Retinal pigment epithelial cell (primary cell): ENCODE measurements around the gene TAL1.

Source experiments
- DNase-seq: peaks from one replicate; pipeline ENCODE4 v3.0.0-alpha.2; 2010; ENCODE audit warnings: low read depth
- H3K4me3 ChIP-seq: 2 replicates; pipeline ENCODE4 v1.5.1; 2011; ENCODE audit warnings: mild to moderate bottlenecking, low read length, control low read depth, moderate library complexity
- CTCF ChIP-seq: conservative IDR thresholded peaks from 2 replicates; pipeline ENCODE4 v1.5.1; 2011; ENCODE audit warnings: low read depth, low read length, control low read depth, inconsistent platforms

The TAL1 gene

GRCh38 chr1:47229031-47229885, 2.8 kb downstream of the TAL1 start:
- no peak overlapping the region for H3K4me3 ChIP-seq
- TF ChIP-seq CTCF: no peak
- no peak for DNase-seq

- no peak overlapping the region for H3K4me3 ChIP-seq
- TF ChIP-seq CTCF: no peak
Observed at GRCh38 chr1:47228644-47229030, 3.4 kb downstream of the TAL1 start.

GRCh38 chr1:47227341-47228232, 4.4 kb downstream of the TAL1 start:
- DNase-seq: no peak
- no peak for TF ChIP-seq CTCF

More at GRCh38 chr1:47228644-47229030, 3.4 kb downstream of the TAL1 start:
- no peak for DNase-seq

DNA sequence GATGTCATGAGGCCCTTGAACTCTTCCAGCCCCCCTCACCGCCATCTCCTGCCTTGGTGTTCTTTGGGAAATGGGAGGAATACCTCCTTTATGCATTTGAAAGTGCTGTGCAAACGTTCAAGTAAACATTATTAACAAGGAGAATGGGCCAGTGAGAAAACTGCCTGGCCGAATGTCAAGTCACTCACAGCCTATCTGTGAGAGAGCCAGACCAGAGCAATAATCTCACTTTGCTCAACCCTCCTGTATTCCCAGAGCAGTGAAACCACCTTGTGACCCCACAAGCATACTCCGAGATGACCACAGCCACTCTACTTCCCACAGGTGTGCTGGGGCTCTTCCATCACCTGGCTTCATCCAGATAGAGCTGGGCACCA, 5.2 kb downstream of the TAL1 start:
- no peak for TF ChIP-seq CTCF
- DNase-seq: no peak
- H3K4me3 ChIP-seq: no peak overlapping the region

More at GRCh38 chr1:47227341-47228232, 4.4 kb downstream of the TAL1 start:
- no peak overlapping the region for H3K4me3 ChIP-seq

DNA sequence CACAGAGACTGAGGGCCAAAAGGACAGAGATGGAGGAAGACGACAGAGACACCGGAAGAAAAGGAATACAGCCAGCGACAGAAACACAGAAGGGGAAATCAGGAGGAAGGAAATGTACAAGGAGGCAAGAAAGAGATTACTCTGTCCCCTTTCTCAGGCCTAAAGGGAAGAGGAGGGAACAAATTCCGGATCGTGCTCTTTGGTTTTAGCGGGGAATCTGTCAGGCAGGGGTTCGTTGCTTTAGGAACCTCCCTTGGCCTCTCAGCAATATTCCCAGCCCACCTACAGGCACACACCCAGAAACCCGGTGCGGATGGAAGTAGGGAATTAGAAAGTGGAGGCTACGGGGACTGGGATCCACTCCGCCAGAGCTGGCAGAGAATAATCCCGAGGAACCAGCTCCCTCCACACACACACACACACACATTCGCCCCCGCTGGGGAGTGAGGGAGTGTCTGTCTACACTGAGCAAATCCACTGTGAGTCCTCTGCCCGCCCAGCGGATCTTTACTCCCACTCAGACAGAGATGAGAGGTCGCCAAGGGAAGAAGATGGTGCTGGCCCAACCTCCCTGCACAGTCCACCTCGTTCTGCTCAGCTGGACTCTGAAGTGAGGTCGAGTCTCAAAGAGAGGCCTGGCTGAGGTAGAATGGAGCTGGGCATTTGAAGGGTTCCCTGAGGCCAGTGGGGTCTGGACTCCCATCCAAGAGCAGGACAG, 5.7 kb downstream of the TAL1 start:
- no peak for TF ChIP-seq CTCF
- DNase-seq: no peak
- H3K4me3 ChIP-seq: no peak overlapping the region

- no peak overlapping the region for H3K4me3 ChIP-seq
- no peak for TF ChIP-seq CTCF
- no peak for DNase-seq
Observed at GRCh38 chr1:47225430-47226100, 6.5 kb downstream of the TAL1 start.
